Astrocyte (in vitro differentiated cells and primary cell): ENCODE measurements around the gene EPB41L1.

Experiments
- CTCF ChIP-seq: IDR thresholded peaks from 2 replicates; pipeline ENCODE4 v1.5.1; 2011; ENCODE audit warnings: low read depth, mild to moderate bottlenecking, inconsistent platforms, low read length, moderate library complexity; ENCODE audit not compliant: insufficient read depth
- EZH2 ChIP-seq: IDR thresholded peaks from 2 replicates; pipeline ENCODE4 v1.6.1; 2012; ENCODE audit warnings: mild to moderate bottlenecking, low read length, inconsistent platforms; ENCODE audit not compliant: insufficient read depth

- TF ChIP-seq CTCF, result no peak
- TF ChIP-seq EZH2, result no peak
These were observed 104.9 kb downstream of the EPB41L1 start for GRCh38 chr20:36259177-36260061.
